ENCODE data around the gene ZNF454. TPM values are rescaled to one million over a fixed set of nuclear protein-coding genes. Genes with fewer than 3 reads are reported as not detected.

ZNF454 gene
- total RNA-seq (2022; extraction: Qiagen RNA extraction; ENCODE audit: low read depth): not detected in 5 replicates

GRCh38 chr5:178940569-178941360 is at the start of gene ZNF454:
ZNF454 (plus strand) TSS chr5:178941198; CDS start chr5:178942792, 1,594 bp downstream.

GRCh38 chr5:178895615-178896571 is 45.1 kb upstream of the ZNF454 start, which contains the start of gene ZFP2:
ZFP2 (plus strand) TSS chr5:178895913; CDS start chr5:178931314, 35,401 bp downstream.

GRCh38 chr5:178994580-178995340 is 53.8 kb downstream of the ZNF454 start, which contains the start of gene GRM6:
GRM6 (minus strand) TSS chr5:178995320; CDS start chr5:178994944, 376 bp downstream.

Other genes with a start within 250 kb of the ZNF454 start
- gene ZNF354A, start 210.5 kb upstream of the ZNF454 start, total RNA-seq (2022; extraction: Qiagen RNA extraction; ENCODE audit: low read depth): 6.2 to 8.7 TPM (median 7.6 TPM) in 5 replicates
- 4.9 to 6.6 TPM (median 5.1 TPM) in 5 replicates for gene ZNF354B, start 81.2 kb upstream of the ZNF454 start, total RNA-seq (2022; extraction: Qiagen RNA extraction; ENCODE audit: low read depth)
- 0.05 to 0.12 TPM in 2 of 5 replicates, not detected in the others for gene ZFP2, start 45.3 kb upstream of the ZNF454 start, total RNA-seq (2022; extraction: Qiagen RNA extraction; ENCODE audit: low read depth)
- gene GRM6, start 54.1 kb downstream of the ZNF454 start, total RNA-seq (2022; extraction: Qiagen RNA extraction; ENCODE audit: low read depth): not detected in 5 replicates
- gene ZNF879, start 82.6 kb downstream of the ZNF454 start, total RNA-seq (2022; extraction: Qiagen RNA extraction; ENCODE audit: low read depth): 0.39 to 0.85 TPM (median 0.62 TPM) in 5 replicates
- gene ZNF354C, start 119.2 kb downstream of the ZNF454 start, total RNA-seq (2022; extraction: Qiagen RNA extraction; ENCODE audit: low read depth): 0.55 to 1.0 TPM (median 0.95 TPM) in 5 replicates